Mucosa of descending colon (tissue), 3 donors: ENCODE measurements around the gene PHF21B. TPM values are rescaled to one million over a fixed set of nuclear protein-coding genes. Genes with fewer than 3 reads are reported as not detected.

Source experiments
- ATAC-seq: fragments of 200-7000 bp; cut with Tn5 transposase; one replicate; pipeline ENCODE4 v1.9.1; 2020; ENCODE audit warnings: mild to moderate bottlenecking, moderate library complexity
- DNase-seq, 3 donors: peaks; one replicate each; pipeline ENCODE4 v3.0.0-alpha.2; 2020
- H3K36me3 ChIP-seq: fragments of 200-600 bp; one replicate; pipeline ENCODE4 v1.8.0; 2021; ENCODE audit warnings: low read depth, mild to moderate bottlenecking
- H3K4me1 ChIP-seq: fragments of 200-600 bp; one replicate; pipeline ENCODE4 v1.8.0; 2021; ENCODE audit warnings: low read depth, mild to moderate bottlenecking
- H3K4me3 ChIP-seq: fragments of 200-600 bp; one replicate; pipeline ENCODE4 v1.8.0; 2021; ENCODE audit warnings: mild to moderate bottlenecking
- H3K9me3 ChIP-seq: fragments of 200-600 bp; one replicate; pipeline ENCODE4 v1.8.0; 2021; ENCODE audit warnings: mild to moderate bottlenecking
- intact Hi-C, 2 donors: fragments of 100-400 bp; cut with DNase I in 1 of 2; cut with micrococcal nuclease in 1 of 2; formaldehyde crosslinking; loops; one replicate each; pipeline versions ENCODE4 v1.11.0 to v1.11.1; 2022; cut with DNase I, micrococcal nuclease
- total RNA-seq, 3 donors: library from RNA; stranded (reverse); fragmentation: NEBNext Ultra II Directional in 2 of 3; extraction: Animal tissue kit (Norgen Biotek cat#: 25700) in 2 of 3; gene quantifications; one replicate each; pipeline versions ENCODE4 v1.2.1 to v1.2.4, GENCODE V29; 2021 to 2023
- TF ChIP-seq, protein P1 (sequence below): fragments of 200-600 bp; IDR thresholded peaks from one replicate; pipeline ENCODE4 v1.8.0; 2022; ENCODE audit warnings: antibody characterized with exemption, mild to moderate bottlenecking
- donor health status: DM: no; HTN: no; CAD: no; lungs with moderate emphysema.
- donor health status: DM: no; HTN: no; CAD: no.
- donor health status: DM: no; HTN: yes; CAD: no.

Gene PHF21B
- total RNA-seq, 3 donors from 2014 or later, result 0.41 TPM; not detected in 2

- no peak overlapping the region for H3K4me3 ChIP-seq
- no peaks in the 10 kb centered on the region for H3K4me1 ChIP-seq
- DNase-seq, result no peak
- no peak for ATAC-seq
- TF ChIP-seq, protein P1, sequence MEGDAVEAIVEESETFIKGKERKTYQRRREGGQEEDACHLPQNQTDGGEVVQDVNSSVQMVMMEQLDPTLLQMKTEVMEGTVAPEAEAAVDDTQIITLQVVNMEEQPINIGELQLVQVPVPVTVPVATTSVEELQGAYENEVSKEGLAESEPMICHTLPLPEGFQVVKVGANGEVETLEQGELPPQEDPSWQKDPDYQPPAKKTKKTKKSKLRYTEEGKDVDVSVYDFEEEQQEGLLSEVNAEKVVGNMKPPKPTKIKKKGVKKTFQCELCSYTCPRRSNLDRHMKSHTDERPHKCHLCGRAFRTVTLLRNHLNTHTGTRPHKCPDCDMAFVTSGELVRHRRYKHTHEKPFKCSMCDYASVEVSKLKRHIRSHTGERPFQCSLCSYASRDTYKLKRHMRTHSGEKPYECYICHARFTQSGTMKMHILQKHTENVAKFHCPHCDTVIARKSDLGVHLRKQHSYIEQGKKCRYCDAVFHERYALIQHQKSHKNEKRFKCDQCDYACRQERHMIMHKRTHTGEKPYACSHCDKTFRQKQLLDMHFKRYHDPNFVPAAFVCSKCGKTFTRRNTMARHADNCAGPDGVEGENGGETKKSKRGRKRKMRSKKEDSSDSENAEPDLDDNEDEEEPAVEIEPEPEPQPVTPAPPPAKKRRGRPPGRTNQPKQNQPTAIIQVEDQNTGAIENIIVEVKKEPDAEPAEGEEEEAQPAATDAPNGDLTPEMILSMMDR, result no peak
- no peaks in the 10 kb centered on the region for H3K9me3 ChIP-seq
- H3K36me3 ChIP-seq, result no peaks in the 10 kb centered on the region
- intact Hi-C loops, result no loop called here
Measured at GRCh38 chr22:45031629-45032403, 22.0 kb upstream of the PHF21B start.

GRCh38 chr22:45029501-45029900 is 19.7 kb upstream of the PHF21B start:
- Histone ChIP-seq H3K36me3 (no peaks in the 10 kb centered on the region), H3K9me3 (no peaks in the 10 kb centered on the region), H3K4me3 (no peak overlapping the region), H3K4me1 (no peaks in the 10 kb centered on the region)
- DNase-seq (no peak), ATAC-seq (no peak)
- intact Hi-C loops, result no loop called here
- TF ChIP-seq, protein P1, result no peak

DNA sequence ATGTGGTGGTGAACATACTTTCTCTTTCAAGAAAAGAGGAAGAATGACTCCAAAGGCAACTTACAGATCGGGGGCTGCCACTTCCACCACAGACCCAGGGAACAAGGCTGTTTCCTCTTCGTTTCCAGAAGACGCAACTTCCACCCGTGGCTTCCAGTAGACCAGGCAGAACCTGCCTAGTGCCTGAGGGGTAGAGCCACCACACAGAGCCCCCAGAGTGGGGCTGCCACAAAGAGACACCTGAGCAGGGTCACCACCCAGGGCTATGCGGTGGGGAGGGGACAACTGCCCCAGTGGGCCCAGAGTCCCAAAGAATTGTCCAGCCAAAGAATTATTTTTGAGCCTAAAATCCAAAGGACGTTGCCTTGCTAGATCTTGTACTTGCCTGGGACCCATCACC is 16.7 kb upstream of the PHF21B start:
- intact Hi-C loops, result no loop called here
- Histone ChIP-seq H3K9me3 (no peaks in the 10 kb centered on the region), H3K4me3 (no peak overlapping the region), H3K36me3 (no peaks in the 10 kb centered on the region), H3K4me1 (no peaks in the 10 kb centered on the region)
- DNase-seq, result no peak
- ATAC-seq, result no peak
- TF ChIP-seq, protein P1, result no peak

DNA sequence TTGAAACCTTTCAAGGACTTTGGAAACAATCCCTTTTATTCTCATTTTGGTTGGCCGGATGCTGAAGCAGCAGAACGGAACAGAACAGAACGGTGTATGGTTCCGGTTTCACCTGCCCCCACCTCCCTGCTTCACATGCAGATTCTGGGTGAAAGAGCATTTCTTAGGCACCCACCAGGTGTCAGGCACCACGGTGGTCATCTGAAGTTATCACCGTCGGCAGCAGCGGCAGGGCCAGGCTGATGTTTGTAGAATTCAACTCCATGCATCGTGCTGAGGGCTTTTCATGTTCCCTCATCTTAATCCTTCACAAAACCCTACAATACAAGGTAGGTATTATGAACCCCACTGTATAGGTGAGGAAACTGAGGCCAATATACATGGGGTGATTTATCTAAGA is 13.6 kb upstream of the PHF21B start:
- H3K9me3 ChIP-seq, result no peaks in the 10 kb centered on the region
- no peaks in the 10 kb centered on the region for H3K36me3 ChIP-seq
- intact Hi-C loops, result no loop called here
- no peaks in the 10 kb centered on the region for H3K4me1 ChIP-seq
- no peak for DNase-seq
- TF ChIP-seq, protein P1, result no peak
- no peak overlapping the region for H3K4me3 ChIP-seq
- no peak for ATAC-seq

DNA sequence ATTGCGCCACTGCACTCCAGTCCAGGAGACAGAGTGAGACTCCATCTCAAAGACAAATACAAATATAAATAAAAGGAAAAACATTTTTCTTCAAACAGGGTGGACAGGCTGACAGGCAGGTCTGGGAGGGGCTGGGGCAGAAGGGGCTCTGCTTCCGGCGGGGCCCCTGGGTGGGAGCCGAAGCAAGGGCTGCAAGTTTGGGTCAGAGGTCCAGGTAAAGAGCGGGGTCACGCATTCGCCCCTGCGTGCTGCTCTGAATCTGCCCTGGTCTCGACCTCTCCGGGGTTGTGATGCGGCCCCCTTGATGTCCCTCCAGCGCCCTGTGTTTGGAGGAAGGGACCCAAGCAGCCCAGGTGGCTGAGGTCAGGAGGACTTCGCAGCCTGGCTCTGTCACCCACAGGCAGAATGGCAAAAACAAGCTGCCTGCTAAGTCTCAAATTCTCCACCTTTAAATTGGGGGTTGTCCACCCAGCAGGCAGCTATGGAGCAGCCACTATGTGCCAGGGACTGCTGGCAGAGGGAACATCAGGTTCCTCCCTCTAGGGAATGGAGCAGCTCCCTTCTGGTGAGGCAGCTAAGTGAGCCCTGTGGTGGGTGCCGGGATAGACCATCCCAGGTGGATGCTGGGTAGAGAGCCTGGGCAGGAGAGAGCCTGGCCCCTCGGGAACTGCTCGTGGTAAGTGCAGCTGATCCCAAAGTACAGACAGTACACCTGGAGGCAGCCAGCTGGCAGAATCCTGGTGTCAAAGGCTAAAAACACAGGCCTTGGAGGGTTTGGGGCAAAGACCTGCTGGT is 10.3 kb upstream of the PHF21B start:
- H3K9me3 ChIP-seq, result no peaks in the 10 kb centered on the region
- DNase-seq, result no peak
- ATAC-seq, result no peak
- intact Hi-C loops, result no loop called here
- no peaks in the 10 kb centered on the region for H3K4me1 ChIP-seq
- H3K4me3 ChIP-seq, result no peak overlapping the region
- TF ChIP-seq, protein P1, result no peak
- no peaks in the 10 kb centered on the region for H3K36me3 ChIP-seq
